DMS53 treated with DMSO at 0.1 percent for 48 hours (cell line): ENCODE data around the gene CLTCL1.
"Not testable (repeated sequence)": the region's sequence is repeated elsewhere in the genome, so short reads cannot be mapped to it uniquely, and the experiment has no call there.

Experiments used
- DNase-seq: peaks from one replicate; lab custom pipeline; 2025; ENCODE audit not compliant: unreplicated experiment; lab: John Stamatoyannopoulos, UW

CLTCL1 gene

GRCh38 chr22:19177164-19178064 is 114.1 kb downstream of the CLTCL1 start:
- DNase-seq, result no peak

GRCh38 chr22:19176732-19177131 is 114.8 kb downstream of the CLTCL1 start:
- no peak for DNase-seq

GRCh38 chr22:19176175-19176643 is 115.3 kb downstream of the CLTCL1 start:
- DNase-seq, result no peak

- no peak for DNase-seq
Observed at GRCh38 chr22:19175602-19176174, 115.8 kb downstream of the CLTCL1 start.

GRCh38 chr22:19175026-19175601 is 116.4 kb downstream of the CLTCL1 start:
- DNase-seq, result no peak

GRCh38 chr22:19174106-19175025 is 117.2 kb downstream of the CLTCL1 start:
- DNase-seq, result no peak

- no peak for DNase-seq
Observed at GRCh38 chr22:19173047-19174035, 118.2 kb downstream of the CLTCL1 start.

GRCh38 chr22:19172213-19173046 is 119.1 kb downstream of the CLTCL1 start:
- DNase-seq, result no peak

- no peak for DNase-seq
Observed at GRCh38 chr22:19169947-19170318, 121.6 kb downstream of the CLTCL1 start.

- no peak for DNase-seq
Observed at GRCh38 chr22:19169002-19169946, 122.2 kb downstream of the CLTCL1 start.

GRCh38 chr22:19168088-19168890 is 123.2 kb downstream of the CLTCL1 start:
- no peak for DNase-seq

GRCh38 chr22:19167106-19167869 is 124.2 kb downstream of the CLTCL1 start:
- no peak for DNase-seq

- no peak for DNase-seq
Observed at GRCh38 chr22:19166421-19166820, 125.1 kb downstream of the CLTCL1 start.

- no peak for DNase-seq
Observed at GRCh38 chr22:19164425-19164824, 127.1 kb downstream of the CLTCL1 start.

GRCh38 chr22:19158649-19159048 is 132.9 kb downstream of the CLTCL1 start:
- DNase-seq, result not testable (repeated sequence)

GRCh38 chr22:19156109-19156508 is 135.4 kb downstream of the CLTCL1 start:
- DNase-seq, result not testable (repeated sequence)
